Heart left ventricle (tissue), 16 donors: ENCODE data around the gene NLRC5. TPM values are rescaled to one million over a fixed set of nuclear protein-coding genes. Genes with fewer than 3 reads are reported as not detected.
"Not testable (repeated sequence)": the region's sequence is repeated elsewhere in the genome, so short reads cannot be mapped to it uniquely, and the experiment has no call there.

Source experiments
- ATAC-seq, 4 donors: fragments of 200-7000 bp; cut with Tn5 transposase; one replicate each; pipeline ENCODE4 v1.9.1; 2020 to 2022; ENCODE audit warnings: moderate library complexity in 4 of 4, mild to moderate bottlenecking in 3 of 4, moderate number of reproducible peaks in 1 of 4
- DNase-seq, 5 donors: peaks; one replicate each; pipeline ENCODE4 v3.0.0-alpha.2; 2020
- H3K27ac ChIP-seq, 12 donors: fragments of 200-600 bp; sonication (generic) in 4 of 12; one replicate each; pipeline versions ENCODE4 v1.5.0 to v1.8.0; 2016 to 2022; ENCODE audit warnings: mild to moderate bottlenecking in 2 of 12
- H3K27me3 ChIP-seq, 9 donors: fragments of 200-600 bp; sonication (generic) in 2 of 9; one replicate each; pipeline versions ENCODE4 v1.5.1 to v1.8.0; 2016 to 2022; ENCODE audit warnings: mild to moderate bottlenecking in 3 of 9
- H3K36me3 ChIP-seq, 9 donors: fragments of 200-600 bp; sonication (generic) in 2 of 9; one replicate each; pipeline versions ENCODE4 v1.5.0 to v1.8.0; 2018 to 2022; ENCODE audit warnings: mild to moderate bottlenecking in 2 of 9
- H3K4me1 ChIP-seq, 12 donors: fragments of 200-600 bp; sonication (generic) in 4 of 12; one replicate each; pipeline versions ENCODE4 v1.5.0 to v1.8.0; 2016 to 2022; ENCODE audit warnings: mild to moderate bottlenecking in 3 of 12
- H3K4me3 ChIP-seq, 12 donors: fragments of 200-600 bp; sonication (generic) in 4 of 12; one replicate each; pipeline versions ENCODE4 v1.5.0 to v1.8.0; 2017 to 2022; ENCODE audit warnings: mild to moderate bottlenecking in 9 of 12, moderate library complexity in 4 of 12
- H3K9me3 ChIP-seq, 12 donors: fragments of 200-600 bp; sonication (generic) in 4 of 12; one replicate each; pipeline versions ENCODE4 v1.5.0 to v1.8.0; 2016 to 2022; ENCODE audit warnings: mild to moderate bottlenecking in 1 of 12
- POLR2A ChIP-seq, 2 donors: fragments of 450-650 bp; IDR thresholded peaks; one replicate each; pipeline ENCODE4 v1.6.1; 2017; ENCODE audit warnings: antibody characterized with exemption in 2 of 2, mild to moderate bottlenecking in 2 of 2, moderate library complexity in 2 of 2
- WGBS, 4 donors: extraction: QIAGEN DNeasy Blood & Tissue Kit in 2 of 4; methylation state at CpG; one replicate each; pipeline versions ENCODE4 v1.1.5 to v1.1.7; 2013 to 2018; 5-methylcytosine and 5-hydroxymethylcytosine counted together
- intact Hi-C, 10 donors: fragments of 100-400 bp; cut with DNase I; formaldehyde crosslinking; loops; one replicate each; pipeline versions ENCODE4 v1.11.1 to v1.14.2; 2022
- polyA plus RNA-seq, 2 donors: library from polyadenylated mRNA; stranded (reverse); fragments of 200-250 nt; gene quantifications; one replicate each; pipeline ENCODE4 v1.2.3, GENCODE V29; 2013
- total RNA-seq, 9 donors: library from RNA; depleted of rRNA in 2 of 9; stranded (reverse); fragments of >200 nt in 2 of 9; fragmentation: NEBNext Ultra II Directional in 3 of 9; extraction: Animal tissue kit (Norgen Biotek cat#: 25700) in 3 of 9; gene quantifications; one replicate each; pipeline versions ENCODE4 v1.1.0 to v1.2.4, GENCODE V29; 2016 to 2023
- TF ChIP-seq, protein P1 (sequence below), 12 donors: fragments of 200-600 bp; sonication (generic) in 4 of 12; IDR thresholded peaks; one replicate each; pipeline versions ENCODE4 v1.5.0 to v1.8.0; 2018 to 2022; ENCODE audit warnings: antibody characterized with exemption in 12 of 12, mild to moderate bottlenecking in 5 of 12
- donor health status: ischemic (EF 13 %, LVEDD 7.1; RV severe dilation, severe dysfunction).
- donor health status: healthy with polysubstance abuse.
- donor health status: DM: no; HTN: yes; CAD: no.
- donor health status: DM: no; HTN: no; CAD: no.
- donor health status: ischemic (EF 25% LVEDD 6.9; RV normal size, moderate dysfunction).
- donor health status: ischemic (EF 25% LVEDD 5.7; RV mildly dilated, moderate dysfunction).
- donor health status: healthy.
- donor health status: DM: yes; HTN: yes; CAD: no.
- donor health status: ischemic (EF 35%, LVEDD 5.7; RV mildly dilated, moderate dysfunction).
- donor health status: nonischemic (EF 11% LVEDD 7.7; RV severe dilation, severe dysfunction).
- donor health status: DM: yes; HTN: yes; CAD: no.
- donor health status: PGD.
- donor health status: ischemic (EF 29% LVEDD 5.4; RV normal size, mild dysfunction).
- donor health status: nonischemic (EF 23%, LVEDD 6.1; RV moderate dilation, normal function).

Gene NLRC5
- total and polyA plus RNA-seq, 11 donors = 5.8 to 98.6 (median 9.9) TPM

GRCh38 chr16:56985962-56986360 is 3.4 kb upstream of the NLRC5 start:
- H3K4me1 ChIP-seq = peaks cover 0 to 79% (median 39%) of the 10 kb centered on the region in 12 donors
- WGBS, 4 donors = 46 to 61% (median 50%) methylated on average over 2 of the region's 2 CpGs; no CpG with 5 or more reads in 1 of the 4 donors
- peak overlapping the region in 11 of 12 donors; percentile 17 to 76 (median 65) for H3K27ac ChIP-seq

GRCh38 chr16:56986361-56986760 is 3.0 kb upstream of the NLRC5 start:
- Histone ChIP-seq H3K9me3 (no peaks in the 10 kb centered on the region), H3K27me3 (no peaks in the 10 kb centered on the region), H3K4me1 (peaks cover 0 to 79% (median 39%) of the 10 kb centered on the region in 12 donors), H3K4me3 (no peak overlapping the region), H3K27ac (peak overlapping the region in 11 of 12 donors; percentile 17 to 76 (median 65)), H3K36me3 (peaks cover 0 to 24% (median 0%) of the 10 kb centered on the region in 9 donors)
- WGBS, 4 donors = 65 to 80% (median 72%) methylated on average over 1 of the region's 1 CpG
- intact Hi-C loops = loop anchor here in 1 of 10 donors (2.0 kb wide), 1 partner anchor 22 kb away; no protein-coding TSS in a partner anchor
- peak in 1 of 4 donors; percentile 7 for ATAC-seq
- no peak for TF ChIP-seq POLR2A (IDR thresholded peaks at IDR 0.05)
- TF ChIP-seq, protein P1, sequence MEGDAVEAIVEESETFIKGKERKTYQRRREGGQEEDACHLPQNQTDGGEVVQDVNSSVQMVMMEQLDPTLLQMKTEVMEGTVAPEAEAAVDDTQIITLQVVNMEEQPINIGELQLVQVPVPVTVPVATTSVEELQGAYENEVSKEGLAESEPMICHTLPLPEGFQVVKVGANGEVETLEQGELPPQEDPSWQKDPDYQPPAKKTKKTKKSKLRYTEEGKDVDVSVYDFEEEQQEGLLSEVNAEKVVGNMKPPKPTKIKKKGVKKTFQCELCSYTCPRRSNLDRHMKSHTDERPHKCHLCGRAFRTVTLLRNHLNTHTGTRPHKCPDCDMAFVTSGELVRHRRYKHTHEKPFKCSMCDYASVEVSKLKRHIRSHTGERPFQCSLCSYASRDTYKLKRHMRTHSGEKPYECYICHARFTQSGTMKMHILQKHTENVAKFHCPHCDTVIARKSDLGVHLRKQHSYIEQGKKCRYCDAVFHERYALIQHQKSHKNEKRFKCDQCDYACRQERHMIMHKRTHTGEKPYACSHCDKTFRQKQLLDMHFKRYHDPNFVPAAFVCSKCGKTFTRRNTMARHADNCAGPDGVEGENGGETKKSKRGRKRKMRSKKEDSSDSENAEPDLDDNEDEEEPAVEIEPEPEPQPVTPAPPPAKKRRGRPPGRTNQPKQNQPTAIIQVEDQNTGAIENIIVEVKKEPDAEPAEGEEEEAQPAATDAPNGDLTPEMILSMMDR (IDR thresholded peaks at IDR 0.05) = no peak
- peak in 1 of 5 donors; percentile 28 for DNase-seq

More at GRCh38 chr16:56985962-56986360, 3.4 kb upstream of the NLRC5 start:
- TF ChIP-seq, protein P1 (IDR thresholded peaks at IDR 0.05) = no peak
- no peak for TF ChIP-seq POLR2A (IDR thresholded peaks at IDR 0.05)
- Histone ChIP-seq H3K36me3 (peaks cover 0 to 24% (median 0%) of the 10 kb centered on the region in 9 donors), H3K27me3 (no peaks in the 10 kb centered on the region), H3K4me3 (no peak overlapping the region), H3K9me3 (no peaks in the 10 kb centered on the region)
- ATAC-seq (no peak), DNase-seq (peak in 1 of 5 donors; percentile 28)
- intact Hi-C loops = loop anchor here in 1 of 10 donors (2.0 kb wide), 1 partner anchor 21 kb away; no protein-coding TSS in a partner anchor

DNA sequence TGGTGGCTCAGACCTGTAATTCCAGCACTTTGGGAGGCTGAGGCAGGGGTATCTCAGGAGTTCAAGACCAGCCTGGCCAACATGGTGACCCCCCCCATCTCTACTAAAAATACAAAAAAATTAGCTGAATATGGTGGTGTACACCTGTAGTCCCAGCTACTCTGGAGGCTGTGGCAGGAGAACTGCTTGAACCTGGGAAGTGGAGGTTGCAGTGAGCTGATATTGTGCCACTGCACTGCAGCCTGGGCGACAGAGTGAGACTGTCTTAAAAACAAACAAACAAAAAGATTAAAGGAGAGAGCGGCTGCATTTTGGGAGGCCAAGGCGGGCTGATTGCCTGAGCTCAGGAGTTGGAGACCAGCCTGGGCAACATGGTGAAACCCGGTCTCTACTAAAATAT is 2.4 kb upstream of the NLRC5 start:
- 92 to 95% (median 94%) methylated on average over 4 of the region's 4 CpGs for WGBS, 4 donors
- Histone ChIP-seq H3K4me1 (peaks cover 0 to 79% (median 40%) of the 10 kb centered on the region in 12 donors), H3K4me3 (peak overlapping the region in 1 of 12 donors; percentile 94), H3K27ac (peak overlapping the region in 5 of 12 donors; percentile 17 to 76 (median 66)), H3K36me3 (peaks cover 0 to 24% (median 0%) of the 10 kb centered on the region in 9 donors)
- not testable (repeated sequence) for H3K27me3 ChIP-seq, H3K9me3 ChIP-seq, ATAC-seq
- peak in 1 of 5 donors; percentile 6 for DNase-seq
- intact Hi-C loops = loop anchor here in 1 of 10 donors (2.0 kb wide), 1 partner anchor 22 kb away; no protein-coding TSS in a partner anchor

DNA sequence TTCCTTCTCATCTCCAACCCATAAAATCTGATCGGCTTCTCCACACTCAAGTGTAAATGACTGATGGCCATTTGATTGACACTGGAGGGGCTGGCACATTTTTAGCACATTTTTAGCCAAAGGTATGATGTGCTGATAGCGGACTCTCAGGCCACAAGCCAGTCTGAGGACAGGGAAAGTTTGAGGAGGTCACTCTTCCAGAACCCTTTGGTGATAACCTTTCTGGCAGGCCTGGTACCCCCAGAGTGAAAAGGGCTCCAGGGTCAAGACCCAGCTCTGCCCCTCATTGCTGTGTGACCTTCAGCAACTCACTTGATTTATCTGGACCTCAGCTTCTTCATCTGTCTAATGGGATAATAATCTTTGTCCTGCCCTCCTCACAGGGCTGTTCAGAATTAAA is 1.7 kb upstream of the NLRC5 start:
- Histone ChIP-seq H3K27ac (peak overlapping the region in 5 of 12 donors; percentile 84 to 96 (median 85)), H3K27me3 (no peaks in the 10 kb centered on the region), H3K4me1 (peaks cover 0 to 86% (median 41%) of the 10 kb centered on the region in 12 donors), H3K4me3 (peak overlapping the region in 1 of 12 donors; percentile 94), H3K9me3 (no peaks in the 10 kb centered on the region), H3K36me3 (peaks cover 0 to 19% (median 0%) of the 10 kb centered on the region in 9 donors)
- intact Hi-C loops = loop anchor here in 1 of 10 donors (2.0 kb wide), 3 partner anchors 23 to 55 kb away; partner anchors contain the start of gene HERPUD1
- 93 to 98% (median 96%) methylated on average over 2 of the region's 2 CpGs for WGBS, 4 donors
- peak in 1 of 5 donors; percentile 9 for DNase-seq
- no peak for ATAC-seq
- TF ChIP-seq POLR2A (IDR thresholded peaks at IDR 0.05) = no peak
- TF ChIP-seq, protein P1 (IDR thresholded peaks at IDR 0.05) = no peak
